ENCODE measurements around the gene SLC4A2.

SLC4A2 gene

GRCh38 chr7:151110941-151111645, 51.7 kb downstream of the SLC4A2 start:
- Histone ChIP-seq H3K79me1 (ENCODE audit: low read length) (peaks cover 5% of the 10 kb centered on the region), H3K27me3 (ENCODE audit: insufficient read depth, low read length, poor library complexity) (no peaks in the 10 kb centered on the region), H3K4ac (ENCODE audit: low read depth, low read length) (no peak overlapping the region), H3K79me2 (ENCODE audit: control insufficient read depth, insufficient read depth, low read length) (no peaks in the 10 kb centered on the region), H3K4me1 (ENCODE audit: control insufficient read depth, low read depth, low read length) (peaks cover 11% of the 10 kb centered on the region), H2AK5ac (ENCODE audit: low read length) (no peak overlapping the region), H4K5ac (ENCODE audit: low read length) (no peak overlapping the region), H3K27ac (ENCODE audit: low read depth, low read length) (no peak overlapping the region), H4K8ac (ENCODE audit: low read depth, low read length) (no peak overlapping the region), H2BK5ac (ENCODE audit: low read length) (no peak overlapping the region), H2BK120ac (ENCODE audit: low read depth, low read length) (no peak overlapping the region), H3K4me2 (ENCODE audit: low read length) (no peak overlapping the region), H3K18ac (ENCODE audit: low read length) (no peak overlapping the region), H3K56ac (ENCODE audit: low read length) (peak overlapping the region; percentile 60), H3K9ac (ENCODE audit: low read length) (no peak overlapping the region), H3K23ac (ENCODE audit: low read length) (no peak overlapping the region), H2BK15ac (replicated peaks; ENCODE audit: low read depth) (no peak overlapping the region), H3K36me3 (ENCODE audit: control insufficient read depth, insufficient read depth, low read length) (no peaks in the 10 kb centered on the region), H3K4me3 (ENCODE audit: low read length) (no peak overlapping the region)
- DNase-seq = peak; percentile 81
- no CpG with 5 or more reads among the region's 20 CpGs for WGBS (ENCODE audit: extremely low coverage, insufficient coverage, low lambda C conversion rate)

- H3K79me2 ChIP-seq (ENCODE audit: control insufficient read depth, insufficient read depth, low read length) = no peaks in the 10 kb centered on the region
- peaks cover 11% of the 10 kb centered on the region for H3K4me1 ChIP-seq (ENCODE audit: control insufficient read depth, low read depth, low read length)
- H2BK5ac ChIP-seq (ENCODE audit: low read length) = peak overlapping the region; percentile 65
- no peaks in the 10 kb centered on the region for H3K36me3 ChIP-seq (ENCODE audit: control insufficient read depth, insufficient read depth, low read length)
- no peak overlapping the region for H2AK5ac ChIP-seq (ENCODE audit: low read length)
- H3K18ac ChIP-seq (ENCODE audit: low read length) = peak overlapping the region; percentile 19
- peak overlapping the region; percentile 58 for H3K56ac ChIP-seq (ENCODE audit: low read length)
- no peak overlapping the region for H2BK15ac ChIP-seq (replicated peaks; ENCODE audit: low read depth)
- no peak overlapping the region for H3K23ac ChIP-seq (ENCODE audit: low read length)
- no peak overlapping the region for H4K5ac ChIP-seq (ENCODE audit: low read length)
- H4K8ac ChIP-seq (ENCODE audit: low read depth, low read length) = no peak overlapping the region
- no peak overlapping the region for H3K4me3 ChIP-seq (ENCODE audit: low read length)
- peak overlapping the region; percentile 55 for H3K9ac ChIP-seq (ENCODE audit: low read length)
- H3K4ac ChIP-seq (ENCODE audit: low read depth, low read length) = no peak overlapping the region
- WGBS (ENCODE audit: extremely low coverage, insufficient coverage, low lambda C conversion rate) = no CpG with 5 or more reads among the region's 13 CpGs
- H3K27ac ChIP-seq (ENCODE audit: low read depth, low read length) = peak overlapping the region; percentile 92
- peak overlapping the region; percentile 62 for H3K4me2 ChIP-seq (ENCODE audit: low read length)
- no peak overlapping the region for H2BK120ac ChIP-seq (ENCODE audit: low read depth, low read length)
- DNase-seq = peak; percentile 97
- H3K27me3 ChIP-seq (ENCODE audit: insufficient read depth, low read length, poor library complexity) = no peaks in the 10 kb centered on the region
- H3K79me1 ChIP-seq (ENCODE audit: low read length) = peaks cover 10% of the 10 kb centered on the region
These were observed 54.2 kb downstream of the SLC4A2 start for GRCh38 chr7:151113344-151114150.

- Histone ChIP-seq H3K4me1 (ENCODE audit: control insufficient read depth, low read depth, low read length) (peaks cover 11% of the 10 kb centered on the region), H3K4ac (ENCODE audit: low read depth, low read length) (peak overlapping the region; percentile 22), H2BK5ac (ENCODE audit: low read length) (no peak overlapping the region), H3K56ac (ENCODE audit: low read length) (peak overlapping the region; percentile 85), H3K79me2 (ENCODE audit: control insufficient read depth, insufficient read depth, low read length) (no peaks in the 10 kb centered on the region), H3K4me2 (ENCODE audit: low read length) (peak overlapping the region; percentile 62), H2AK5ac (ENCODE audit: low read length) (no peak overlapping the region), H3K4me3 (ENCODE audit: low read length) (no peak overlapping the region), H3K27me3 (ENCODE audit: insufficient read depth, low read length, poor library complexity) (no peaks in the 10 kb centered on the region), H2BK15ac (replicated peaks; ENCODE audit: low read depth) (no peak overlapping the region), H3K36me3 (ENCODE audit: control insufficient read depth, insufficient read depth, low read length) (peaks cover 2% of the 10 kb centered on the region), H3K79me1 (ENCODE audit: low read length) (peaks cover 10% of the 10 kb centered on the region), H3K18ac (ENCODE audit: low read length) (peak overlapping the region; percentile 42), H4K8ac (ENCODE audit: low read depth, low read length) (no peak overlapping the region), H4K5ac (ENCODE audit: low read length) (no peak overlapping the region), H3K9ac (ENCODE audit: low read length) (peak overlapping the region; percentile 74), H3K27ac (ENCODE audit: low read depth, low read length) (peak overlapping the region; percentile 92), H2BK120ac (ENCODE audit: low read depth, low read length) (no peak overlapping the region), H3K23ac (ENCODE audit: low read length) (peak overlapping the region; percentile 100)
- DNase-seq = peak; percentile 76
- WGBS (ENCODE audit: extremely low coverage, insufficient coverage, low lambda C conversion rate) = no CpG with 5 or more reads among the region's 101 CpGs
These were observed 55.0 kb downstream of the SLC4A2 start for GRCh38 chr7:151114151-151115090.

DNA sequence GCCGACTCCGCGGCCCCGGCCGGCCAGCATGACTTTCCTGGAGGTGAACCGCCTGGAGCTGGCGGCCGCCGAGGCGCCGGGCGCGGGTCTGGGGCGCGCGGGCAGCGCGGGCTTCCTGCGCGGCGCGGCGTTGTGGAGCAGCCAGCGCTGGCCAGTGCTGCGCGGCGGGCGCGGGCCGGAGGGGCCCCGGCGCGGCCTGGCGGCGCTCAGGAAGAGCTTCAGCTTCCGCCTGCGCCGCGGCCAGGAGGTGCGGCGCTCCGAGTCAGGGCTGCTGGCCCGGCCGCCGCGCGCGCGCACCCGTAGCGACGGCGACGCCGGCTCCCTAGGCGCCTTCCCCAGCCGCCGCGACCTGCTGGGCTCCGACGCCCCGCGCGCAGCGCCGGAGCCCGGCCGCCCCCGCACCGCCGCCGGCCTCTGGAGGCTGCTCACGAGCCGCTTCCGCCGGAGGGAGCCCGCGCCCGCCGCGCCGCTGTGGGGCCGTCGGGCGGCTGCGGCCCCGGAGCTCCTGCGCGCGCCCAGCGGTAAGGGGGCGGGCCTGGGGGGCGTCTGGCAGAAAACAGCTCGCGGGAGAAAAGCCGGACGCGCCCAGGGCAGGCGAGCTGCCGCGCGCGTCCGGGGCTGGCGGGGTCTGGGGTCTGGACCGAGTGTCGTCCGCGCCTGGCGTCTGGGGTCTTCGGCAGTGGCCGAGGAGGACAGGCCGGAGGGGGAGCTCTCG, 55.9 kb downstream of the SLC4A2 start:
- Histone ChIP-seq H2AK5ac (ENCODE audit: low read length) (no peak overlapping the region), H3K4me1 (ENCODE audit: control insufficient read depth, low read depth, low read length) (peaks cover 11% of the 10 kb centered on the region), H3K27me3 (ENCODE audit: insufficient read depth, low read length, poor library complexity) (no peaks in the 10 kb centered on the region), H3K56ac (ENCODE audit: low read length) (peak overlapping the region; percentile 85), H4K8ac (ENCODE audit: low read depth, low read length) (no peak overlapping the region), H4K5ac (ENCODE audit: low read length) (no peak overlapping the region), H2BK15ac (replicated peaks; ENCODE audit: low read depth) (no peak overlapping the region), H3K36me3 (ENCODE audit: control insufficient read depth, insufficient read depth, low read length) (peaks cover 2% of the 10 kb centered on the region), H3K27ac (ENCODE audit: low read depth, low read length) (peak overlapping the region; percentile 92), H2BK5ac (ENCODE audit: low read length) (no peak overlapping the region), H3K79me1 (ENCODE audit: low read length) (peaks cover 9% of the 10 kb centered on the region), H3K4me3 (ENCODE audit: low read length) (peak overlapping the region; percentile 13), H3K4ac (ENCODE audit: low read depth, low read length) (peak overlapping the region; percentile 22), H3K79me2 (ENCODE audit: control insufficient read depth, insufficient read depth, low read length) (no peaks in the 10 kb centered on the region), H3K23ac (ENCODE audit: low read length) (no peak overlapping the region), H3K18ac (ENCODE audit: low read length) (peak overlapping the region; percentile 42), H2BK120ac (ENCODE audit: low read depth, low read length) (no peak overlapping the region), H3K4me2 (ENCODE audit: low read length) (peak overlapping the region; percentile 62), H3K9ac (ENCODE audit: low read length) (peak overlapping the region; percentile 74)
- DNase-seq = peak; percentile 48
- no CpG with 5 or more reads among the region's 114 CpGs for WGBS (ENCODE audit: extremely low coverage, insufficient coverage, low lambda C conversion rate)

DNA sequence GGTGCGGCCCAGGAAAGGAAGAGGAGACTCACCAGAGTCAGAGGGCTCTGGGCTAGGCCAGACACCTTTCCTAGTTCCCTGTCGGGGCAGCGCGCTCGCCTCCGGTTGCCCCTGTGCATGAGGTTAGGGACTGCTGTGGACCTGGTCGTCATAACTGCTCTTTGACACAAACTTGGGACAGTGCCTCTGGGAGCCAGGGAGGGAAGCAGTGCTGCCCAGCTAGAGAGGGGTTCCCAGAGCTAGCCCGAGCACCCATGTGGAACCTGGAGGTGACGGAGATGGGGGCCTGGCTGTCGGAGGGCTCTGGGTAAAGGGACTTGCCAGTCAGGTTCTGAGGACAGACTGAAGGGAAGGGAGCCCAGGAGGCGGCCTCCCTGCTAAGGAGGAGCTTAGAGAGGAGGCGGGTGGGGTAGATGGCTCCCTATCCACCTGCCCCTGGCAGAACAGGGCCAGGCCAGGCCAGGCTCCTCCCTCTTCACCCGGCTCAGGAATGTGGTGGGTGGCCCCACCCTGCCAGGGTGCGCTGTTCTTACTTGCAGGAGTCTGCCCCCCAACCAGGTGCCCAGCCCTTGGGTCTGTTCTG, 56.5 kb downstream of the SLC4A2 start:
- H3K18ac ChIP-seq (ENCODE audit: low read length) = no peak overlapping the region
- peak overlapping the region; percentile 85 for H3K56ac ChIP-seq (ENCODE audit: low read length)
- no peak overlapping the region for H2AK5ac ChIP-seq (ENCODE audit: low read length)
- peaks cover 11% of the 10 kb centered on the region for H3K4me1 ChIP-seq (ENCODE audit: control insufficient read depth, low read depth, low read length)
- H3K4me3 ChIP-seq (ENCODE audit: low read length) = no peak overlapping the region
- peaks cover 3% of the 10 kb centered on the region for H3K36me3 ChIP-seq (ENCODE audit: control insufficient read depth, insufficient read depth, low read length)
- H3K27ac ChIP-seq (ENCODE audit: low read depth, low read length) = no peak overlapping the region
- H4K8ac ChIP-seq (ENCODE audit: low read depth, low read length) = no peak overlapping the region
- peaks cover 9% of the 10 kb centered on the region for H3K79me1 ChIP-seq (ENCODE audit: low read length)
- H3K4ac ChIP-seq (ENCODE audit: low read depth, low read length) = no peak overlapping the region
- no peaks in the 10 kb centered on the region for H3K79me2 ChIP-seq (ENCODE audit: control insufficient read depth, insufficient read depth, low read length)
- H3K4me2 ChIP-seq (ENCODE audit: low read length) = peak overlapping the region; percentile 41
- no CpG with 5 or more reads among the region's 14 CpGs for WGBS (ENCODE audit: extremely low coverage, insufficient coverage, low lambda C conversion rate)
- DNase-seq = peak; percentile 61
- H2BK5ac ChIP-seq (ENCODE audit: low read length) = no peak overlapping the region
- no peak overlapping the region for H4K5ac ChIP-seq (ENCODE audit: low read length)
- no peak overlapping the region for H2BK15ac ChIP-seq (replicated peaks; ENCODE audit: low read depth)
- peak overlapping the region; percentile 74 for H3K9ac ChIP-seq (ENCODE audit: low read length)
- no peaks in the 10 kb centered on the region for H3K27me3 ChIP-seq (ENCODE audit: insufficient read depth, low read length, poor library complexity)
- H3K23ac ChIP-seq (ENCODE audit: low read length) = peak overlapping the region; percentile 100
- H2BK120ac ChIP-seq (ENCODE audit: low read depth, low read length) = no peak overlapping the region
